WERI-Rb-1 (cell line): ENCODE measurements around the gene ZC3H10.
A peak's percentile ranks its signal among the peaks of the same experiment; 100 is the strongest.

Experiments
- DNase-seq: peaks from one replicate; pipeline ENCODE4 v3.0.0-alpha.2; 2020
- H3K27ac ChIP-seq: fragments of 250-450 bp; sonication (Bioruptor Pico); 2 replicates; pipeline ENCODE4 v1.5.1; 2020; ENCODE audit warnings: mild to moderate bottlenecking, moderate library complexity
- H3K27me3 ChIP-seq: fragments of 250-450 bp; sonication (Bioruptor Pico); 2 replicates; pipeline ENCODE4 v1.5.1; 2021; ENCODE audit warnings: mild to moderate bottlenecking, low read depth, moderate library complexity; ENCODE audit not compliant: insufficient read depth, severe bottlenecking
- H3K36me3 ChIP-seq: fragments of 250-450 bp; sonication (Bioruptor Pico); 2 replicates; pipeline ENCODE4 v1.5.1; 2020; ENCODE audit warnings: mild to moderate bottlenecking, moderate library complexity
- H3K4me3 ChIP-seq: 2 replicates; pipeline ENCODE4 v1.5.1; 2011; ENCODE audit warnings: low read depth, mild to moderate bottlenecking, control low read depth, low read length
- H3K9me3 ChIP-seq: fragments of 250-450 bp; sonication (Bioruptor Pico); 2 replicates; pipeline ENCODE4 v1.5.1; 2021; ENCODE audit warnings: mild to moderate bottlenecking, moderate library complexity; ENCODE audit not compliant: severe bottlenecking
- TF ChIP-seq, protein P1 (sequence below): IDR thresholded peaks from 2 replicates; pipeline ENCODE4 v1.5.1; 2011; ENCODE audit warnings: low read depth, mild to moderate bottlenecking, control low read depth, inconsistent platforms, low read length

ZC3H10 gene

DNA sequence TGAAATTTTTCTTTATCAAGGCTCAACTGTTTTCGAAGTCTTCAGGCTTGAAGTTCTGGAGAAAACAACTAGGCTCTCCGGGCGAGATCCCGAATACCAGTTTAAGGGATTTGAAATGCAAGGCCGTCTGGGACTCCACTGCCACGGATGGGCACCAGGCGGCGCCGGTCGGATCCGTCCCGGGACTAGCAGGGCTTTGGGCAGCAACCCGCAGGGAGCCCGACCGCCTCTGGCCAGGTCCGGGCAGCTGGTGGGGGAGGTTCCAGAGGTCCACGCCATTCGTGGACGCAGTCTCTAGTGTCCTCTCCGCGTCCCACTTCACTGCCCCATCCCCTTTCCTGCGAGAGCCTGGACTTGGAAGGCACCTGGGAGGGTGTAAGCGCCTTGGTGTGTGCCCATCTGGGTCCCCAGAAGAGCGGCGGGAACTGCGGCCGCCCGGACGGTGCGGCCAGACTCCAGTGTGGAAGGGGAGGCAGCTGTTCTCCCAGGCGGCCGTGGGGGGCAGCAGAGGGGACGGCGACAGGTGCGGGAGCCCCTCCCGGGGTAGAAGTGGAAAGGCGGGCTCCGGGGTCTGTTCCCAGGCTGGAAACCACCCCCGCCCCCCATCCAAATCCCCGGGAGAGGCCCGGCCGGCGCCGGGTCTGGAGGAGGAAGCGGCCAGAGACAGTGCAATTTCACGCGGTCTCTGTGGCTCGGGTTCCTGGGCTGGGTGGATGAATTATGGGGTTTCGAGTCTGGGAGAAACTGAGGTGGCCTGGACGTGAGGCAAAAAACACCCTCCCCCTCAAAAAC lies 38.9 kb upstream of the ZC3H10 start:
- Histone ChIP-seq H3K36me3 (no peaks in the 10 kb centered on the region), H3K27me3 (no peaks in the 10 kb centered on the region), H3K9me3 (no peaks in the 10 kb centered on the region), H3K4me3 (peak overlapping the region; percentile 48), H3K27ac (peak overlapping the region; percentile 90)
- TF ChIP-seq, protein P1, sequence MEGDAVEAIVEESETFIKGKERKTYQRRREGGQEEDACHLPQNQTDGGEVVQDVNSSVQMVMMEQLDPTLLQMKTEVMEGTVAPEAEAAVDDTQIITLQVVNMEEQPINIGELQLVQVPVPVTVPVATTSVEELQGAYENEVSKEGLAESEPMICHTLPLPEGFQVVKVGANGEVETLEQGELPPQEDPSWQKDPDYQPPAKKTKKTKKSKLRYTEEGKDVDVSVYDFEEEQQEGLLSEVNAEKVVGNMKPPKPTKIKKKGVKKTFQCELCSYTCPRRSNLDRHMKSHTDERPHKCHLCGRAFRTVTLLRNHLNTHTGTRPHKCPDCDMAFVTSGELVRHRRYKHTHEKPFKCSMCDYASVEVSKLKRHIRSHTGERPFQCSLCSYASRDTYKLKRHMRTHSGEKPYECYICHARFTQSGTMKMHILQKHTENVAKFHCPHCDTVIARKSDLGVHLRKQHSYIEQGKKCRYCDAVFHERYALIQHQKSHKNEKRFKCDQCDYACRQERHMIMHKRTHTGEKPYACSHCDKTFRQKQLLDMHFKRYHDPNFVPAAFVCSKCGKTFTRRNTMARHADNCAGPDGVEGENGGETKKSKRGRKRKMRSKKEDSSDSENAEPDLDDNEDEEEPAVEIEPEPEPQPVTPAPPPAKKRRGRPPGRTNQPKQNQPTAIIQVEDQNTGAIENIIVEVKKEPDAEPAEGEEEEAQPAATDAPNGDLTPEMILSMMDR = peak; percentile 80
- DNase-seq = peak; percentile 95

DNA sequence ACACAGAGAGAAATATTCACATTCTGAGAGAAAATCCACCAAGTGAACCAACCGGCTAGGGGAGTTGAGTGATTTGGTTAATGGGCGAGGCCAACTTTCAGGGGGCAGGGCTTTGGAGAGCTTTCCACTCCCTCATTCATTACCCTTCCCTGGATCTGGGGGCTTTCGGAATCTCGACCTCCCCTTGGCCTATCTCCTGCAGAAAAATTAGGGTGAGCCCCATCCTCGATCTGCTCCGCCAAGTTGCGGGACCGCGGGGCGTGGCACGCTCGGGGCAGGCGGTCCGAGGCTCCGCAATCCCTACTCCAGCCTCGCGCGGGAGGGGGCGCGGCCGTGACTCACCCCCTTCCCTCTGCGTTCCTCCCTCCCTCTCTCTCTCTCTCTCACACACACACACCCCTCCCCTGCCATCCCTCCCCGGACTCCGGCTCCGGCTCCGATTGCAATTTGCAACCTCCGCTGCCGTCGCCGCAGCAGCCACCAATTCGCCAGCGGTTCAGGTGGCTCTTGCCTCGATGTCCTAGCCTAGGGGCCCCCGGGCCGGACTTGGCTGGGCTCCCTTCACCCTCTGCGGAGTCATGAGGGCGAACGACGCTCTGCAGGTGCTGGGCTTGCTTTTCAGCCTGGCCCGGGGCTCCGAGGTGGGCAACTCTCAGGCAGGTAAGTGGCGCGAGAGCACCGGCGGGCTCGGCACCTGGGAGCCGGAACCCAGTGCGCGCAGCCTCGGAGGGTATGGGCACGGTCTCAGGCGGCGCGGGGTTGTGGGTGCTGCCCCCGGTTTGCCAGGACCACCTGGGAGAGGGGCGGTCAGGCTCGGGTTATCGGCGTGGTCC lies 38.1 kb upstream of the ZC3H10 start, which contains the start of gene ERBB3:
TSS of gene ERBB3 (plus strand) at position 443 of the 833 bp plus-strand sequence. CDS start at position 579, 136 bp downstream.
- no peaks in the 10 kb centered on the region for H3K27me3 ChIP-seq
- H3K9me3 ChIP-seq = no peaks in the 10 kb centered on the region
- peak within 1 kb of the TSS; percentile 90 for H3K27ac ChIP-seq
- peak; percentile 63 for DNase-seq
- TF ChIP-seq, protein P1 = no peak
- no peaks in the 10 kb centered on the region for H3K36me3 ChIP-seq
- peak within 1 kb of the TSS; percentile 48 for H3K4me3 ChIP-seq

GRCh38 chr12:56080556-56081138 lies 37.4 kb upstream of the ZC3H10 start:
- TF ChIP-seq, protein P1 = no peak
- H3K27me3 ChIP-seq = no peaks in the 10 kb centered on the region
- no peaks in the 10 kb centered on the region for H3K9me3 ChIP-seq
- no peaks in the 10 kb centered on the region for H3K36me3 ChIP-seq
- H3K27ac ChIP-seq = no peak overlapping the region
- no peak for DNase-seq
- H3K4me3 ChIP-seq = no peak overlapping the region

- Histone ChIP-seq H3K27me3 (no peaks in the 10 kb centered on the region), H3K36me3 (no peaks in the 10 kb centered on the region), H3K9me3 (no peaks in the 10 kb centered on the region), H3K4me3 (no peak overlapping the region), H3K27ac (no peak overlapping the region)
- TF ChIP-seq, protein P1 = no peak
- no peak for DNase-seq
These were observed 36.4 kb upstream of the ZC3H10 start for GRCh38 chr12:56081393-56082347.

DNA sequence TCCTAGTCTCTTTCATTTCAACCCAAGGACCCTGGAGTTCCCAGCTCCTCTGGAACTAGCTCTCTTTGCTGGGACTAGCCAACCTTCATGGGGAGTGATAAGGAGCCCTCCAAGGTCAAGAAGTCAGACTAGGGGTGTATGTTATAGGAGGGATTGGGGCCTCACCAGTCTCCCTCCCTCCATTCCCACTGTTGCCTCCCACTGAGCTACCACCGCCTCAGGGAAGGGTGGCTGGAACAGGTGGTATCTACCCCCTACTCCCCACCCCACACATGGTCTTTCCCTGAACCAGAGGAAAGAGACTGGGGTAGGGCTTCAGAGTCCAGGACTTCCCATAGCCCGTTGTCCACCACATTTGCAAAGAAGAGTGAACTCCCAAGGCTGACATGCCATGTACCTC lies 35.7 kb upstream of the ZC3H10 start:
- no peaks in the 10 kb centered on the region for H3K36me3 ChIP-seq
- no peaks in the 10 kb centered on the region for H3K27me3 ChIP-seq
- H3K9me3 ChIP-seq = no peaks in the 10 kb centered on the region
- TF ChIP-seq, protein P1 = no peak
- no peak overlapping the region for H3K27ac ChIP-seq
- H3K4me3 ChIP-seq = no peak overlapping the region
- no peak for DNase-seq
